ENCODE measurements around the gene CORIN. TPM values are rescaled to one million over a fixed set of nuclear protein-coding genes. Genes with fewer than 3 reads are reported as not detected.
"Not testable (repeated sequence)": the region's sequence is repeated elsewhere in the genome, so short reads cannot be mapped to it uniquely, and the experiment has no call there.

CORIN gene
- total and polyA plus RNA-seq, 9 donors = 0.20 to 7.9 (median 0.80) TPM; not detected in 1

- Histone ChIP-seq H3K27me3 (no peaks in the 10 kb centered on the region), H3K4me3 (no peak overlapping the region), H3K36me3 (no peaks in the 10 kb centered on the region), H3K9me3 (no peaks in the 10 kb centered on the region), H3K27ac (no peak overlapping the region), H3K4me1 (ENCODE audit: insufficient read depth) (no peaks in the 10 kb centered on the region)
- TF ChIP-seq EP300 (IDR thresholded peaks at IDR 0.05) (no peak), POLR2A (IDR thresholded peaks at IDR 0.05) (no peak), CTCF (IDR thresholded peaks at IDR 0.05) (no peak)
- 83 to 89% (median 86%) methylated on average over 6 of the region's 6 CpGs for whole genome bisulfite sequencing, 3 donors
- DNase-seq = no peak
- intact Hi-C loops (cut with DNase I) = no loop called here
Observed at GRCh38 chr4:47696823-47697222, 141.0 kb downstream of the CORIN start.

GRCh38 chr4:47695260-47695659, 142.6 kb downstream of the CORIN start:
- H3K9me3 ChIP-seq = no peaks in the 10 kb centered on the region
- no peak overlapping the region for H3K27ac ChIP-seq
- H3K4me3 ChIP-seq = no peak overlapping the region
- 32 to 73% (median 50%) methylated on average over 1 of the region's 1 CpG for WGBS, 3 donors
- H3K27me3 ChIP-seq = no peaks in the 10 kb centered on the region
- no peak for DNase-seq
- intact Hi-C loops (cut with DNase I) = no loop called here
- H3K4me1 ChIP-seq (ENCODE audit: insufficient read depth) = no peaks in the 10 kb centered on the region
- H3K36me3 ChIP-seq = no peaks in the 10 kb centered on the region
- TF ChIP-seq EP300 (IDR thresholded peaks at IDR 0.05) = no peak
- TF ChIP-seq CTCF (IDR thresholded peaks at IDR 0.05) = no peak
- no peak for TF ChIP-seq POLR2A (IDR thresholded peaks at IDR 0.05)

- Histone ChIP-seq H3K4me3 (no peak overlapping the region), H3K36me3 (no peaks in the 10 kb centered on the region), H3K4me1 (ENCODE audit: insufficient read depth) (no peaks in the 10 kb centered on the region), H3K27me3 (no peaks in the 10 kb centered on the region), H3K9me3 (no peaks in the 10 kb centered on the region), H3K27ac (no peak overlapping the region)
- intact Hi-C loops (cut with DNase I) = no loop called here
- no peak for DNase-seq
- 93 to 96% (median 94%) methylated on average over 1 of the region's 1 CpG for WGBS, 3 donors
- TF ChIP-seq CTCF (IDR thresholded peaks at IDR 0.05) = no peak
Observed at GRCh38 chr4:47694322-47694721, 143.5 kb downstream of the CORIN start.

GRCh38 chr4:47692691-47693090, 145.2 kb downstream of the CORIN start:
- intact Hi-C loops (cut with DNase I) = no loop called here
- 53 to 66% (median 61%) methylated on average over 7 of the region's 7 CpGs for WGBS, 3 donors

GRCh38 chr4:47691757-47692383, 146.0 kb downstream of the CORIN start:
- H3K9me3 ChIP-seq; intact Hi-C loops (cut with DNase I); H3K36me3 ChIP-seq; H3K27me3 ChIP-seq; H3K4me3 ChIP-seq; DNase-seq; H3K27ac ChIP-seq; H3K4me1 ChIP-seq (ENCODE audit: insufficient read depth): not testable (repeated sequence)
- 68 to 83% (median 79%) methylated on average over 1 of the region's 1 CpG for WGBS, 3 donors

More at GRCh38 chr4:47692691-47693090, 145.2 kb downstream of the CORIN start:
- no peak overlapping the region for H3K27ac ChIP-seq
- no peak for DNase-seq
- no peaks in the 10 kb centered on the region for H3K4me1 ChIP-seq (ENCODE audit: insufficient read depth)
- H3K36me3 ChIP-seq = no peaks in the 10 kb centered on the region
- H3K27me3 ChIP-seq = no peaks in the 10 kb centered on the region
- TF ChIP-seq POLR2A (IDR thresholded peaks at IDR 0.05) (no peak), EP300 (IDR thresholded peaks at IDR 0.05) (no peak), CTCF (IDR thresholded peaks at IDR 0.05) (no peak)
- H3K9me3 ChIP-seq = no peaks in the 10 kb centered on the region
- H3K4me3 ChIP-seq = no peak overlapping the region
